SH-SY5Y (cell line): Measurements from ENCODE around the gene MXRA8.

Experiments
- GATA2 ChIP-seq: IDR thresholded peaks from 2 replicates; pipeline ENCODE4 v1.6.1; 2011; ENCODE audit warnings: mild to moderate bottlenecking, low read depth, low read length
- GATA3 ChIP-seq: IDR thresholded peaks from 2 replicates; pipeline ENCODE4 v1.6.1; 2011; ENCODE audit warnings: low read depth, mild to moderate bottlenecking, low read length, moderate library complexity

DNA sequence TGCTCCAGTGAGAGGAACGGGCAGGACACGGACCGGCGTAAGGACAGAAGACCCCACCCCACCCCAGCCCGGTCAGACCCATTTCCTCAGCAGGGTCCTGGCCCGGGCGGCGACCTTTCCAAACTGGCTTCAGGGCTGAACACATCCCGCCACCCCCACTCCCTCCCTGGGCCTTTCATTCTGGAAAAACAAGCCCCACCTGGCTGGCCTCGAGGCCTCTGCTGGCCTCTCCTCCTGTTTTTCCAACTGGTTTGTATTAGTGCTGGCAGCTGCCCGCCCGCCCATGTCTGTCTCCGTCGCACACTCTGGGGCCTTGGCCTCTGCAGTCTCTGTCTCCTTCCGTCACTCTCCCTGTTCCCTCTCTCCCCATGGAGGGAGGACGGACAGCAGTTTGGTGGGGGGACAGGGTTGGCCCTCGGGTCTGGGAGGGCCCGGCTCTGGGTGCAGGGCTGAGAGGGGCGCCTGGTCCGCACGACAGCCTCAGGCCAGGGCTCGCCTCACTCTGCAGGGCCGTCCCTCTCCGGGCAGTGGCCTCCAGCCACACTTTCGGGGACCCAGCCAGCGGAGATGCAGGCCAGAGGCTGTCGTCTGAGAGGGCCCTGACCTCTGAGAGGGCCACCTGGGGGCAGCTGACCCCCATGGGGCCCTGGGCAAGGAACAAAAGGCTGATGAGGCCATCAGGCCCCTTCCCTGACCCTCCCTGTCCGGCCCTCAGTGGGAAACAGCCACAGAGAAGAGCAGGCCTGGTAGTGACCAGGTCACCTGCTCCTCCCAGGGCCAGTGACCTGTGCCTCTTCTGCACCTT lies 1.5 kb upstream of the MXRA8 start:
- TF ChIP-seq GATA2 (no peak), GATA3 (no peak)
